ENCODE measurements around the gene FARSB. TPM values are rescaled to one million over a fixed set of nuclear protein-coding genes. Genes with fewer than 3 reads are reported as not detected.

FARSB gene
- total RNA-seq, 5 donors from 2014 or later (not counting 1 experiment from before 2014, with no cell fraction given) = 11.5 to 15.8 (median 15.6) TPM

GRCh38 chr2:222641336-222641735, 14.6 kb downstream of the FARSB start:
- Histone ChIP-seq H3K9me3 (peaks cover 3% of the 10 kb centered on the region), H3K4me3 (ENCODE audit: control insufficient read depth in 1 of 2, extremely low read depth in 1 of 2, low read length in 1 of 2) (no peak overlapping the region), H3K27me3 (replicated peaks in 1 of 2; ENCODE audit: control insufficient read depth in 2 of 2, extremely low read depth in 1 of 2, insufficient read depth in 2 of 2, low read length in 1 of 2) (no peaks in the 10 kb centered on the region), H3K4me1 (ENCODE audit: control insufficient read depth in 1 of 2, extremely low read depth in 1 of 2, insufficient read depth in 2 of 2, low read length in 2 of 2) (no peaks in the 10 kb centered on the region), H3K36me3 (ENCODE audit: control insufficient read depth in 2 of 2, extremely low read depth in 1 of 2, insufficient read depth in 1 of 2, low read length in 1 of 2) (peaks cover 3 to 56% of the 10 kb centered on the region in 2 donors), H3K27ac (ENCODE audit: low read length) (no peak overlapping the region)
- CTCF ChIA-PET = no interaction called here
- 100% methylated on average over 1 of the region's 2 CpGs for WGBS (ENCODE audit: insufficient coverage)
- ATAC-seq (replicated peaks in 1 of 4) (no peak), DNase-seq (no peak)
- H3K4me3 Mint-ChIP-seq = no peak overlapping the region
- POLR2A ChIA-PET = interaction anchor here in 1 of 2 donors (0.7 kb wide), 1 partner anchor 14 kb away, joined by 4 read pairs; no protein-coding TSS in a partner anchor
- H3K27me3 Mint-ChIP-seq = no peaks in the 10 kb centered on the region
- H3K27ac Mint-ChIP-seq = no peak overlapping the region
- no peaks in the 10 kb centered on the region for H3K9me3 Mint-ChIP-seq
- H3K36me3 Mint-ChIP-seq = peaks cover 63% of the 10 kb centered on the region
- H3K4me1 Mint-ChIP-seq = peaks cover 5 to 26% (median 21%) of the 10 kb centered on the region in 3 donors

- ChIA-PET POLR2A (no interaction called here), CTCF (no interaction called here)
- H3K27me3 Mint-ChIP-seq = no peaks in the 10 kb centered on the region
- no peak overlapping the region for H3K4me3 Mint-ChIP-seq
- no peaks in the 10 kb centered on the region for H3K4me1 ChIP-seq (ENCODE audit: control insufficient read depth in 1 of 2, extremely low read depth in 1 of 2, insufficient read depth in 2 of 2, low read length in 2 of 2)
- 100% methylated on average over 1 of the region's 1 CpG for WGBS (ENCODE audit: insufficient coverage)
- no peak for ATAC-seq (replicated peaks in 1 of 4)
- H3K36me3 Mint-ChIP-seq = peaks cover 54% of the 10 kb centered on the region
- H3K36me3 ChIP-seq (ENCODE audit: control insufficient read depth in 2 of 2, extremely low read depth in 1 of 2, insufficient read depth in 1 of 2, low read length in 1 of 2) = peaks cover 3 to 60% of the 10 kb centered on the region in 2 donors
- no peak overlapping the region for H3K27ac ChIP-seq (ENCODE audit: low read length)
- H3K4me1 Mint-ChIP-seq = peaks cover 0 to 7% (median 0%) of the 10 kb centered on the region in 3 donors
- H3K9me3 ChIP-seq = peaks cover 3% of the 10 kb centered on the region
- H3K9me3 Mint-ChIP-seq = no peaks in the 10 kb centered on the region
- H3K27ac Mint-ChIP-seq = no peak overlapping the region
- no peaks in the 10 kb centered on the region for H3K27me3 ChIP-seq (replicated peaks in 1 of 2; ENCODE audit: control insufficient read depth in 2 of 2, extremely low read depth in 1 of 2, insufficient read depth in 2 of 2, low read length in 1 of 2)
- no peak overlapping the region for H3K4me3 ChIP-seq (ENCODE audit: control insufficient read depth in 1 of 2, extremely low read depth in 1 of 2, low read length in 1 of 2)
- DNase-seq = no peak
Observed at GRCh38 chr2:222637067-222637466, 18.8 kb downstream of the FARSB start.

GRCh38 chr2:222635295-222635694, 20.6 kb downstream of the FARSB start:
- H3K27me3 ChIP-seq (replicated peaks in 1 of 2; ENCODE audit: control insufficient read depth in 2 of 2, extremely low read depth in 1 of 2, insufficient read depth in 2 of 2, low read length in 1 of 2) = no peaks in the 10 kb centered on the region
- 80% methylated on average over 1 of the region's 1 CpG for WGBS (ENCODE audit: insufficient coverage)
- ChIA-PET POLR2A (no interaction called here), CTCF (no interaction called here)
- H3K36me3 ChIP-seq (ENCODE audit: control insufficient read depth in 2 of 2, extremely low read depth in 1 of 2, insufficient read depth in 1 of 2, low read length in 1 of 2) = peaks cover 3 to 73% of the 10 kb centered on the region in 2 donors
- no peak overlapping the region for H3K27ac ChIP-seq (ENCODE audit: low read length)
- no peak for DNase-seq
- no peak for ATAC-seq (replicated peaks in 1 of 4)
- no peak overlapping the region for H3K4me3 ChIP-seq (ENCODE audit: control insufficient read depth in 1 of 2, extremely low read depth in 1 of 2, low read length in 1 of 2)
- no peaks in the 10 kb centered on the region for H3K9me3 Mint-ChIP-seq
- no peak overlapping the region for H3K4me3 Mint-ChIP-seq
- H3K4me1 Mint-ChIP-seq = peaks cover 0 to 7% (median 0%) of the 10 kb centered on the region in 3 donors
- H3K27ac Mint-ChIP-seq = no peak overlapping the region
- peaks cover 3% of the 10 kb centered on the region for H3K9me3 ChIP-seq
- H3K36me3 Mint-ChIP-seq = peaks cover 57% of the 10 kb centered on the region
- H3K4me1 ChIP-seq (ENCODE audit: control insufficient read depth in 1 of 2, extremely low read depth in 1 of 2, insufficient read depth in 2 of 2, low read length in 2 of 2) = no peaks in the 10 kb centered on the region
- no peaks in the 10 kb centered on the region for H3K27me3 Mint-ChIP-seq

GRCh38 chr2:222627764-222628163, 28.1 kb downstream of the FARSB start:
- H3K36me3 ChIP-seq (ENCODE audit: control insufficient read depth in 2 of 2, extremely low read depth in 1 of 2, insufficient read depth in 1 of 2, low read length in 1 of 2) = peaks cover 3 to 78% of the 10 kb centered on the region in 2 donors
- H3K4me3 ChIP-seq (ENCODE audit: control insufficient read depth in 1 of 2, extremely low read depth in 1 of 2, low read length in 1 of 2) = no peak overlapping the region
- Mint-ChIP-seq H3K4me3 (no peak overlapping the region), H3K27ac (no peak overlapping the region), H3K4me1 (no peaks in the 10 kb centered on the region), H3K36me3 (peaks cover 53% of the 10 kb centered on the region), H3K27me3 (no peaks in the 10 kb centered on the region), H3K9me3 (no peaks in the 10 kb centered on the region)
- no peaks in the 10 kb centered on the region for H3K9me3 ChIP-seq
- no peaks in the 10 kb centered on the region for H3K27me3 ChIP-seq (replicated peaks in 1 of 2; ENCODE audit: control insufficient read depth in 2 of 2, extremely low read depth in 1 of 2, insufficient read depth in 2 of 2, low read length in 1 of 2)
- no CpG with 5 or more reads among the region's 5 CpGs for WGBS (ENCODE audit: insufficient coverage)
- CTCF ChIA-PET = interaction anchor here in 1 of 2 donors (0.6 kb wide), 1 partner anchor 308 kb away, joined by 5 read pairs; a partner anchor contains a TSS
- ATAC-seq (replicated peaks in 1 of 4) (no peak), DNase-seq (no peak)
- no peak overlapping the region for H3K27ac ChIP-seq (ENCODE audit: low read length)
- no peaks in the 10 kb centered on the region for H3K4me1 ChIP-seq (ENCODE audit: control insufficient read depth in 1 of 2, extremely low read depth in 1 of 2, insufficient read depth in 2 of 2, low read length in 2 of 2)
- POLR2A ChIA-PET = no interaction called here

GRCh38 chr2:222623756-222624309, 32.1 kb downstream of the FARSB start:
- 100% methylated on average over 2 of the region's 6 CpGs for WGBS (ENCODE audit: insufficient coverage)
- no peak overlapping the region for H3K27ac Mint-ChIP-seq
- no peaks in the 10 kb centered on the region for H3K27me3 ChIP-seq (replicated peaks in 1 of 2; ENCODE audit: control insufficient read depth in 2 of 2, extremely low read depth in 1 of 2, insufficient read depth in 2 of 2, low read length in 1 of 2)
- H3K4me3 Mint-ChIP-seq = no peak overlapping the region
- H3K4me1 Mint-ChIP-seq = no peaks in the 10 kb centered on the region
- DNase-seq (no peak), ATAC-seq (replicated peaks in 1 of 4) (no peak)
- no peaks in the 10 kb centered on the region for H3K9me3 ChIP-seq
- CTCF ChIA-PET = no interaction called here
- H3K4me1 ChIP-seq (ENCODE audit: control insufficient read depth in 1 of 2, extremely low read depth in 1 of 2, insufficient read depth in 2 of 2, low read length in 2 of 2) = no peaks in the 10 kb centered on the region
- H3K36me3 ChIP-seq (ENCODE audit: control insufficient read depth in 2 of 2, extremely low read depth in 1 of 2, insufficient read depth in 1 of 2, low read length in 1 of 2) = peaks cover 5 to 73% of the 10 kb centered on the region in 2 donors
- no peaks in the 10 kb centered on the region for H3K27me3 Mint-ChIP-seq
- no peak overlapping the region for H3K27ac ChIP-seq (ENCODE audit: low read length)
- peaks cover 42% of the 10 kb centered on the region for H3K36me3 Mint-ChIP-seq
- H3K9me3 Mint-ChIP-seq = no peaks in the 10 kb centered on the region
- no peak overlapping the region for H3K4me3 ChIP-seq (ENCODE audit: control insufficient read depth in 1 of 2, extremely low read depth in 1 of 2, low read length in 1 of 2)
- POLR2A ChIA-PET = no interaction called here

- H3K4me3 Mint-ChIP-seq = no peak overlapping the region
- no peaks in the 10 kb centered on the region for H3K27me3 Mint-ChIP-seq
- H3K4me1 Mint-ChIP-seq = no peaks in the 10 kb centered on the region
- Histone ChIP-seq H3K36me3 (ENCODE audit: control insufficient read depth in 2 of 2, extremely low read depth in 1 of 2, insufficient read depth in 1 of 2, low read length in 1 of 2) (peaks cover 5 to 66% of the 10 kb centered on the region in 2 donors), H3K9me3 (no peaks in the 10 kb centered on the region), H3K4me1 (ENCODE audit: control insufficient read depth in 1 of 2, extremely low read depth in 1 of 2, insufficient read depth in 2 of 2, low read length in 2 of 2) (no peaks in the 10 kb centered on the region), H3K4me3 (ENCODE audit: control insufficient read depth in 1 of 2, extremely low read depth in 1 of 2, low read length in 1 of 2) (no peak overlapping the region), H3K27me3 (replicated peaks in 1 of 2; ENCODE audit: control insufficient read depth in 2 of 2, extremely low read depth in 1 of 2, insufficient read depth in 2 of 2, low read length in 1 of 2) (no peaks in the 10 kb centered on the region), H3K27ac (ENCODE audit: low read length) (no peak overlapping the region)
- peaks cover 43% of the 10 kb centered on the region for H3K36me3 Mint-ChIP-seq
- POLR2A ChIA-PET = no interaction called here
- no peak overlapping the region for H3K27ac Mint-ChIP-seq
- ATAC-seq (replicated peaks in 1 of 4) = no peak
- WGBS (ENCODE audit: insufficient coverage) = no CpG with 5 or more reads among the region's 2 CpGs
- no peaks in the 10 kb centered on the region for H3K9me3 Mint-ChIP-seq
- CTCF ChIA-PET = no interaction called here
- DNase-seq = no peak
Observed at GRCh38 chr2:222622910-222623309, 33.0 kb downstream of the FARSB start.

- ATAC-seq (replicated peaks in 1 of 4) (no peak), DNase-seq (no peak)
- ChIA-PET CTCF (no interaction called here), POLR2A (no interaction called here)
- Histone ChIP-seq H3K27ac (ENCODE audit: low read length) (no peak overlapping the region), H3K27me3 (replicated peaks in 1 of 2; ENCODE audit: control insufficient read depth in 2 of 2, extremely low read depth in 1 of 2, insufficient read depth in 2 of 2, low read length in 1 of 2) (no peaks in the 10 kb centered on the region), H3K4me1 (ENCODE audit: control insufficient read depth in 1 of 2, extremely low read depth in 1 of 2, insufficient read depth in 2 of 2, low read length in 2 of 2) (no peaks in the 10 kb centered on the region), H3K9me3 (no peaks in the 10 kb centered on the region), H3K36me3 (ENCODE audit: control insufficient read depth in 2 of 2, extremely low read depth in 1 of 2, insufficient read depth in 1 of 2, low read length in 1 of 2) (peaks cover 5 to 65% of the 10 kb centered on the region in 2 donors), H3K4me3 (ENCODE audit: control insufficient read depth in 1 of 2, extremely low read depth in 1 of 2, low read length in 1 of 2) (no peak overlapping the region)
- H3K4me3 Mint-ChIP-seq = no peak overlapping the region
- no peak overlapping the region for H3K27ac Mint-ChIP-seq
- WGBS (ENCODE audit: insufficient coverage) = 100% methylated on average over 2 of the region's 4 CpGs
- H3K9me3 Mint-ChIP-seq = no peaks in the 10 kb centered on the region
- no peaks in the 10 kb centered on the region for H3K4me1 Mint-ChIP-seq
- H3K36me3 Mint-ChIP-seq = peaks cover 33% of the 10 kb centered on the region
- H3K27me3 Mint-ChIP-seq = no peaks in the 10 kb centered on the region
Observed at GRCh38 chr2:222621893-222622292, 34.0 kb downstream of the FARSB start.
